ENCODE measurements around the gene RAB4A.
"Not testable (repeated sequence)": the region's sequence is repeated elsewhere in the genome, so short reads cannot be mapped to it uniquely, and the experiment has no call there.

Gene RAB4A

GRCh38 chr1:229273507-229274232 is 2.8 kb downstream of the RAB4A start:
- no peak for DNase-seq

- DNase-seq, result no peak
Observed at GRCh38 chr1:229275005-229275404, 4.1 kb downstream of the RAB4A start.

GRCh38 chr1:229278120-229278741 is 7.3 kb downstream of the RAB4A start:
- DNase-seq, result no peak

GRCh38 chr1:229279242-229279641 is 8.3 kb downstream of the RAB4A start:
- DNase-seq, result no peak

GRCh38 chr1:229280037-229280828 is 9.3 kb downstream of the RAB4A start:
- DNase-seq, result no peak

- DNase-seq, result no peak
Observed at GRCh38 chr1:229280921-229281320, 10.0 kb downstream of the RAB4A start.

- DNase-seq, result no peak
Observed at GRCh38 chr1:229281339-229281926, 10.5 kb downstream of the RAB4A start.

GRCh38 chr1:229282295-229282823 is 11.4 kb downstream of the RAB4A start:
- no peak for DNase-seq

- DNase-seq, result no peak
Observed at GRCh38 chr1:229283183-229283611, 12.3 kb downstream of the RAB4A start.

GRCh38 chr1:229284887-229285286 is 14.0 kb downstream of the RAB4A start:
- no peak for DNase-seq

- DNase-seq, result peak; percentile 41
Observed at GRCh38 chr1:229285440-229285839, 14.5 kb downstream of the RAB4A start.

GRCh38 chr1:229286099-229286766 is 15.3 kb downstream of the RAB4A start:
- DNase-seq, result no peak

GRCh38 chr1:229287267-229287666 is 16.4 kb downstream of the RAB4A start:
- DNase-seq, result no peak

- no peak for DNase-seq
Observed at GRCh38 chr1:229288516-229288915, 17.6 kb downstream of the RAB4A start.

- not testable (repeated sequence) for DNase-seq
Observed at GRCh38 chr1:229291686-229292085, 20.8 kb downstream of the RAB4A start.

GRCh38 chr1:229293528-229294204 is 22.8 kb downstream of the RAB4A start:
- DNase-seq, result no peak

GRCh38 chr1:229295745-229296144 is 24.8 kb downstream of the RAB4A start:
- no peak for DNase-seq

- no peak for DNase-seq
Observed at GRCh38 chr1:229296541-229296941, 25.6 kb downstream of the RAB4A start.

- DNase-seq, result no peak
Observed at GRCh38 chr1:229297746-229298145, 26.8 kb downstream of the RAB4A start.

GRCh38 chr1:229298420-229298819 is 27.5 kb downstream of the RAB4A start:
- no peak for DNase-seq

GRCh38 chr1:229298887-229299503 is 28.1 kb downstream of the RAB4A start:
- DNase-seq, result no peak

Measured in eye (tissue), 1 donor.